ENCODE data around the gene DTX1. TPM values are rescaled to one million over a fixed set of nuclear protein-coding genes. Genes with fewer than 3 reads are reported as not detected.
A peak's percentile ranks its signal among the peaks of the same experiment; 100 is the strongest.

The DTX1 gene
- total and polyA plus RNA-seq, 4 donors = 2.1 to 33.2 (median 10.0) TPM

DNA sequence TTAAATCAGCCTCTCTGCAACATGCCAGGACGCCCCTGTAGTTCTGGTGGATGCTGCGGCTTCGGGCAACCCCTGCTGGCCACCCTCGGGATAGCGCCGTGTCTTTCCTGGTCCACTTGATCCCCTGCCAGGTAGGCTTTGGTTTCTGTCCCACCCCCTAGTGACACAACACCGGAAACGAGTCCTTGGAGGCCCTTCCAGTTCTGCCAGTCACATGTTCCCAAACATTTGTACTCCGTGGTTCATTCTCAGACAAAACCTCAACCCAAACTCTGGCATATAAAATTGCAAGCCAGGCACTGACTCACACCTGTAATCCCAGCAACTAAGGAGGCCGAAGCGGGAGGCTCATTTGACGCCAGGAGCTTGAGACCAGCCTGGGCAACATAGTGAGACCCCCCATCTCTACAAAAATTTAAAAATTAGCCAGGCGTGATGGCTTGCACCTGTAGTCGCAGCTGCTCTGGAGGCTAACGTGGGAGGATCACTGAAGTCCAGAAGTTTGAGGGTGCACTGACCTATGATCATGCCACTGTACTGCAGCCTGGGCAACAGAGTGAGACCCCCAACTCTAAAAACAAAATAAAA, 42.0 kb downstream of the DTX1 start:
- DNase-seq (ENCODE audit: low spot score) = peak; percentile 82
- Histone ChIP-seq H3K9ac (ENCODE audit: low read depth in 1 of 2, low read length in 2 of 2) (no peak overlapping the region), H3K27me3 (ENCODE audit: control insufficient read depth in 4 of 4, insufficient read depth in 4 of 4, low read length in 3 of 4) (no peaks in the 10 kb centered on the region), H3K4me3 (ENCODE audit: low read depth in 1 of 3, low read length in 3 of 3) (no peak overlapping the region), H3K9me3 (ENCODE audit: control insufficient read depth in 4 of 4, low read length in 3 of 4) (no peaks in the 10 kb centered on the region), H3K27ac (ENCODE audit: low read depth in 1 of 2, low read length in 2 of 2) (peak overlapping the region; percentile 66 to 75), H3K4me1 (ENCODE audit: control insufficient read depth in 4 of 4, insufficient read depth in 4 of 4, low read length in 3 of 4) (peaks cover 6 to 13% (median 8%) of the 10 kb centered on the region in 4 donors), H3K36me3 (ENCODE audit: control insufficient read depth in 4 of 4, insufficient read depth in 3 of 4, low read depth in 1 of 4, low read length in 3 of 4) (peaks cover 0 to 4% (median 2%) of the 10 kb centered on the region in 4 donors)
- TF ChIP-seq SP1 (IDR thresholded peaks at IDR 0.05) = peak; percentile 77
- no peak for TF ChIP-seq NR2F2 (IDR thresholded peaks at IDR 0.05)
- peak in 1 of 2 donors; percentile 35 for TF ChIP-seq JUND (IDR thresholded peaks at IDR 0.05)
- peak; percentile 59 to 86 for TF ChIP-seq GABPA (IDR thresholded peaks at IDR 0.05 in 1 of 2, conservative IDR thresholded peaks at IDR 0.05 in 1 of 2)
- peak; percentile 15 for TF ChIP-seq YY1 (IDR thresholded peaks at IDR 0.05)
- TF ChIP-seq, protein P1, sequence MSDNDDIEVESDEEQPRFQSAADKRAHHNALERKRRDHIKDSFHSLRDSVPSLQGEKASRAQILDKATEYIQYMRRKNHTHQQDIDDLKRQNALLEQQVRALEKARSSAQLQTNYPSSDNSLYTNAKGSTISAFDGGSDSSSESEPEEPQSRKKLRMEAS (IDR thresholded peaks at IDR 0.05) = no peak
- peak; percentile 49 to 70 for TF ChIP-seq HNF4A (conservative IDR thresholded peaks at IDR 0.05)
- TF ChIP-seq, protein P2, sequence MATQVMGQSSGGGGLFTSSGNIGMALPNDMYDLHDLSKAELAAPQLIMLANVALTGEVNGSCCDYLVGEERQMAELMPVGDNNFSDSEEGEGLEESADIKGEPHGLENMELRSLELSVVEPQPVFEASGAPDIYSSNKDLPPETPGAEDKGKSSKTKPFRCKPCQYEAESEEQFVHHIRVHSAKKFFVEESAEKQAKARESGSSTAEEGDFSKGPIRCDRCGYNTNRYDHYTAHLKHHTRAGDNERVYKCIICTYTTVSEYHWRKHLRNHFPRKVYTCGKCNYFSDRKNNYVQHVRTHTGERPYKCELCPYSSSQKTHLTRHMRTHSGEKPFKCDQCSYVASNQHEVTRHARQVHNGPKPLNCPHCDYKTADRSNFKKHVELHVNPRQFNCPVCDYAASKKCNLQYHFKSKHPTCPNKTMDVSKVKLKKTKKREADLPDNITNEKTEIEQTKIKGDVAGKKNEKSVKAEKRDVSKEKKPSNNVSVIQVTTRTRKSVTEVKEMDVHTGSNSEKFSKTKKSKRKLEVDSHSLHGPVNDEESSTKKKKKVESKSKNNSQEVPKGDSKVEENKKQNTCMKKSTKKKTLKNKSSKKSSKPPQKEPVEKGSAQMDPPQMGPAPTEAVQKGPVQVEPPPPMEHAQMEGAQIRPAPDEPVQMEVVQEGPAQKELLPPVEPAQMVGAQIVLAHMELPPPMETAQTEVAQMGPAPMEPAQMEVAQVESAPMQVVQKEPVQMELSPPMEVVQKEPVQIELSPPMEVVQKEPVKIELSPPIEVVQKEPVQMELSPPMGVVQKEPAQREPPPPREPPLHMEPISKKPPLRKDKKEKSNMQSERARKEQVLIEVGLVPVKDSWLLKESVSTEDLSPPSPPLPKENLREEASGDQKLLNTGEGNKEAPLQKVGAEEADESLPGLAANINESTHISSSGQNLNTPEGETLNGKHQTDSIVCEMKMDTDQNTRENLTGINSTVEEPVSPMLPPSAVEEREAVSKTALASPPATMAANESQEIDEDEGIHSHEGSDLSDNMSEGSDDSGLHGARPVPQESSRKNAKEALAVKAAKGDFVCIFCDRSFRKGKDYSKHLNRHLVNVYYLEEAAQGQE (IDR thresholded peaks at IDR 0.05) = no peak
- TF ChIP-seq RXRA (IDR thresholded peaks at IDR 0.05) = peak; percentile 81 to 87
- TF ChIP-seq RAD21 (IDR thresholded peaks at IDR 0.05) = peak; percentile 97 to 98
- TF ChIP-seq, protein P3, sequence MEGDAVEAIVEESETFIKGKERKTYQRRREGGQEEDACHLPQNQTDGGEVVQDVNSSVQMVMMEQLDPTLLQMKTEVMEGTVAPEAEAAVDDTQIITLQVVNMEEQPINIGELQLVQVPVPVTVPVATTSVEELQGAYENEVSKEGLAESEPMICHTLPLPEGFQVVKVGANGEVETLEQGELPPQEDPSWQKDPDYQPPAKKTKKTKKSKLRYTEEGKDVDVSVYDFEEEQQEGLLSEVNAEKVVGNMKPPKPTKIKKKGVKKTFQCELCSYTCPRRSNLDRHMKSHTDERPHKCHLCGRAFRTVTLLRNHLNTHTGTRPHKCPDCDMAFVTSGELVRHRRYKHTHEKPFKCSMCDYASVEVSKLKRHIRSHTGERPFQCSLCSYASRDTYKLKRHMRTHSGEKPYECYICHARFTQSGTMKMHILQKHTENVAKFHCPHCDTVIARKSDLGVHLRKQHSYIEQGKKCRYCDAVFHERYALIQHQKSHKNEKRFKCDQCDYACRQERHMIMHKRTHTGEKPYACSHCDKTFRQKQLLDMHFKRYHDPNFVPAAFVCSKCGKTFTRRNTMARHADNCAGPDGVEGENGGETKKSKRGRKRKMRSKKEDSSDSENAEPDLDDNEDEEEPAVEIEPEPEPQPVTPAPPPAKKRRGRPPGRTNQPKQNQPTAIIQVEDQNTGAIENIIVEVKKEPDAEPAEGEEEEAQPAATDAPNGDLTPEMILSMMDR (IDR thresholded peaks at IDR 0.05; ENCODE audit: low read depth, low read length, missing input control) = peak; percentile 96
- peak in 1 of 2 donors; percentile 34 for TF ChIP-seq EGR1 (IDR thresholded peaks at IDR 0.05; ENCODE audit: low read depth in 2 of 2)
- TF ChIP-seq, protein P4, sequence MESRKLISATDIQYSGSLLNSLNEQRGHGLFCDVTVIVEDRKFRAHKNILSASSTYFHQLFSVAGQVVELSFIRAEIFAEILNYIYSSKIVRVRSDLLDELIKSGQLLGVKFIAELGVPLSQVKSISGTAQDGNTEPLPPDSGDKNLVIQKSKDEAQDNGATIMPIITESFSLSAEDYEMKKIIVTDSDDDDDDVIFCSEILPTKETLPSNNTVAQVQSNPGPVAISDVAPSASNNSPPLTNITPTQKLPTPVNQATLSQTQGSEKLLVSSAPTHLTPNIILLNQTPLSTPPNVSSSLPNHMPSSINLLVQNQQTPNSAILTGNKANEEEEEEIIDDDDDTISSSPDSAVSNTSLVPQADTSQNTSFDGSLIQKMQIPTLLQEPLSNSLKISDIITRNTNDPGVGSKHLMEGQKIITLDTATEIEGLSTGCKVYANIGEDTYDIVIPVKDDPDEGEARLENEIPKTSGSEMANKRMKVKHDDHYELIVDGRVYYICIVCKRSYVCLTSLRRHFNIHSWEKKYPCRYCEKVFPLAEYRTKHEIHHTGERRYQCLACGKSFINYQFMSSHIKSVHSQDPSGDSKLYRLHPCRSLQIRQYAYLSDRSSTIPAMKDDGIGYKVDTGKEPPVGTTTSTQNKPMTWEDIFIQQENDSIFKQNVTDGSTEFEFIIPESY (IDR thresholded peaks at IDR 0.05) = no peak
- TF ChIP-seq FOXA2 (IDR thresholded peaks at IDR 0.05) = no peak
- TF ChIP-seq HNF4G (IDR thresholded peaks at IDR 0.05) = no peak
- 26% methylated on average over 15 of the region's 15 CpGs for WGBS

GRCh38 chr12:113099364-113099763, 42.8 kb downstream of the DTX1 start:
- no peak for DNase-seq (ENCODE audit: low spot score)
- H3K4me3 ChIP-seq (ENCODE audit: low read depth in 1 of 3, low read length in 3 of 3) = no peak overlapping the region
- H3K36me3 ChIP-seq (ENCODE audit: control insufficient read depth in 4 of 4, insufficient read depth in 3 of 4, low read depth in 1 of 4, low read length in 3 of 4) = peaks cover 0 to 4% (median 2%) of the 10 kb centered on the region in 4 donors
- no peaks in the 10 kb centered on the region for H3K27me3 ChIP-seq (ENCODE audit: control insufficient read depth in 4 of 4, insufficient read depth in 4 of 4, low read length in 3 of 4)
- peaks cover 6 to 15% (median 8%) of the 10 kb centered on the region in 4 donors for H3K4me1 ChIP-seq (ENCODE audit: control insufficient read depth in 4 of 4, insufficient read depth in 4 of 4, low read length in 3 of 4)
- no peaks in the 10 kb centered on the region for H3K9me3 ChIP-seq (ENCODE audit: control insufficient read depth in 4 of 4, low read length in 3 of 4)
- H3K27ac ChIP-seq (ENCODE audit: low read depth in 1 of 2, low read length in 2 of 2) = no peak overlapping the region
- no peak overlapping the region for H3K9ac ChIP-seq (ENCODE audit: low read depth in 1 of 2, low read length in 2 of 2)
- no peak for TF ChIP-seq ATF3 (IDR thresholded peaks at IDR 0.05)
- no peak for TF ChIP-seq GABPA (IDR thresholded peaks at IDR 0.05 in 1 of 2, conservative IDR thresholded peaks at IDR 0.05 in 1 of 2)
- no peak for TF ChIP-seq TAF1 (conservative IDR thresholded peaks at IDR 0.05)
- TF ChIP-seq RAD21 (IDR thresholded peaks at IDR 0.05) = no peak
- no peak for TF ChIP-seq RXRA (IDR thresholded peaks at IDR 0.05)
- TF ChIP-seq, protein P2 (IDR thresholded peaks at IDR 0.05) = no peak
- no peak for TF ChIP-seq SP1 (IDR thresholded peaks at IDR 0.05)
- TF ChIP-seq, protein P4 (IDR thresholded peaks at IDR 0.05) = no peak
- no peak for TF ChIP-seq HNF4G (IDR thresholded peaks at IDR 0.05)
- TF ChIP-seq HNF4A (conservative IDR thresholded peaks at IDR 0.05) = no peak
- no peak for TF ChIP-seq FOXA2 (IDR thresholded peaks at IDR 0.05)

Data from liver (tissue), 9 donors.